Neutrophil (primary cell): ENCODE results near the gene CLIC1.

Experiments used
- H3K27ac ChIP-seq: fragments of 200-600 bp; sonication (generic); 2 replicates; pipeline ENCODE4 v1.5.1; 2016; ENCODE audit warnings: mild to moderate bottlenecking, moderate library complexity
- H3K27me3 ChIP-seq: fragments of 200-600 bp; sonication (generic); 2 replicates; pipeline ENCODE4 v1.6.0; 2016; ENCODE audit warnings: mild to moderate bottlenecking
- H3K36me3 ChIP-seq: fragments of 200-600 bp; sonication (generic); 2 replicates; pipeline ENCODE4 v1.5.1; 2017
- H3K4me1 ChIP-seq, 2 experiments: fragments of 200-600 bp in 1 of 2; sonication (generic) in 1 of 2; 1 replicate in 1 of 2; 2 replicates in 1 of 2; pipeline versions ENCODE4 v1.5.1 to v1.6.1; 2013 to 2016; ENCODE audit warnings: low read depth in 1 of 2, low read length in 1 of 2, mild to moderate bottlenecking in 1 of 2, moderate library complexity in 1 of 2; ENCODE audit not compliant: control insufficient read depth in 1 of 2, insufficient read depth in 1 of 2
- H3K4me3 ChIP-seq, 2 experiments: fragments of 200-600 bp in 1 of 2; sonication (generic) in 1 of 2; 1 replicate in 1 of 2; 2 replicates in 1 of 2; pipeline ENCODE4 v1.5.1; 2013 to 2016; ENCODE audit warnings: low read depth in 1 of 2, low read length in 1 of 2, mild to moderate bottlenecking in 1 of 2, moderate library complexity in 1 of 2
- H3K9me3 ChIP-seq: fragments of 200-600 bp; sonication (generic); 2 replicates; pipeline ENCODE4 v1.5.1; 2016
- TF ChIP-seq, protein P1 (sequence below): fragments of 200-600 bp; sonication (generic); IDR thresholded peaks from 2 replicates; pipeline ENCODE4 v1.5.1; 2016; ENCODE audit warnings: antibody characterized with exemption

CLIC1 gene

DNA sequence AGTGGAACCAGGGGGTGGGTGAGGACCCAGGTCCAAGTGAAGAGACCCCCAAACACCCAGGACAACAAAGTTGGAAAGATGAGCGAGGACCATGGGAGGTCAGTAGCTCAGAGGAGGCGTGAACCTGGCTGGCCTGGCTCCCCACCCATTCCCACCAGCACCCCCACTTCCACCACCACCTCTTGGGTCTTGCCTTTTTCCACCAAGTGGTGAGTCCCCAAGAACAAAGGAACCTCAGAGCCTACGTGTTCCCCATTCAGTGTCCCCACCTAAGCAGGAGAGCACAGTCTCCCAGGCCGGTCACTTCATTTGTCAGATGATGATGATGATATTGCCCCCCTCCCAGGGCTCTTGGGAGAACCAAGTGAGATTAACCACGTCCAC lies 41.3 kb upstream of the CLIC1 start:
- Histone ChIP-seq H3K27ac (peak overlapping the region; percentile 59), H3K36me3 (peaks cover 23% of the 10 kb centered on the region), H3K4me3 (no peak overlapping the region)

DNA sequence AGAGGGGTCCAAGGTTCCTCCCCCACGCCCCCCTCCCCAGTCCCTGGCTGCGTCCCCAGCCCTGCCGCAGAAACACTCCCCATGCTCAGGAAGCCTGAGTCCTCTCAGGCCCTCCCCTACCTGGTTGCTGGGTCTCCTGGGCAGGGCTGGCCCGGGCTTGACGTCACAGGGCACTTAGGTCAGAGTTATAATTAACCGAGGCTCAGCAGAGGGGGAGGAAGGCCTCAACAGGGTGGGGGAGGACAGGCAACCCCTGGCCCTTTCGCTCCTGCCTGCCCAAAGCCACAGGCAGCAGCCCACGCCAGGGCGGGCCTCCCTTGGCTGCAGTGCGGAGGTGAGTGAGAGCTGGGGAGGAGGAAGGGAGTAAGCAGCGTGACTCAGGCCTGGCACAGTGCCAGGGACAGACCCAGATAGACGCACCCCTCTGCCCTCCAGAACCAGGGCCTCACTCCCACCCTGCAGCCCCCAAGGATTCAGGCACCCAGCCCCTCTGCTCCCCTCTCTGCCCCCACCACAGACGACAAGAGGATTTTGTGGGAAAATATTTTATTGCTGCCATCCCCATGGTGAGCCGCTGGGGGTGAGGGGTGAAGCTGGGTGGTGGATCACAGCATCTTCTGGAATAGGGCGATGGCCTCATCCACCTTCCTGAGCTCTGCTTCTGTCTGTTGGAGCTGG lies 40.8 kb upstream of the CLIC1 start, which contains the start of gene VWA7:
Gene VWA7, minus strand, starts transcription at position 340 of the 678 bp plus-strand sequence. CDS start 549 bp downstream, outside the sequence.
- Histone ChIP-seq H3K4me3 (peak within 1 kb of the TSS in 1 of 2 experiments; percentile 52), H3K36me3 (peaks cover 19% of the 10 kb centered on the region), H3K27ac (peak within 1 kb of the TSS; percentile 59), H3K27me3 (peaks cover 5% of the 10 kb centered on the region), H3K4me1 (peaks cover 4 to 11% of the 10 kb centered on the region in 2 experiments), H3K9me3 (no peaks in the 10 kb centered on the region)
- TF ChIP-seq, protein P1, sequence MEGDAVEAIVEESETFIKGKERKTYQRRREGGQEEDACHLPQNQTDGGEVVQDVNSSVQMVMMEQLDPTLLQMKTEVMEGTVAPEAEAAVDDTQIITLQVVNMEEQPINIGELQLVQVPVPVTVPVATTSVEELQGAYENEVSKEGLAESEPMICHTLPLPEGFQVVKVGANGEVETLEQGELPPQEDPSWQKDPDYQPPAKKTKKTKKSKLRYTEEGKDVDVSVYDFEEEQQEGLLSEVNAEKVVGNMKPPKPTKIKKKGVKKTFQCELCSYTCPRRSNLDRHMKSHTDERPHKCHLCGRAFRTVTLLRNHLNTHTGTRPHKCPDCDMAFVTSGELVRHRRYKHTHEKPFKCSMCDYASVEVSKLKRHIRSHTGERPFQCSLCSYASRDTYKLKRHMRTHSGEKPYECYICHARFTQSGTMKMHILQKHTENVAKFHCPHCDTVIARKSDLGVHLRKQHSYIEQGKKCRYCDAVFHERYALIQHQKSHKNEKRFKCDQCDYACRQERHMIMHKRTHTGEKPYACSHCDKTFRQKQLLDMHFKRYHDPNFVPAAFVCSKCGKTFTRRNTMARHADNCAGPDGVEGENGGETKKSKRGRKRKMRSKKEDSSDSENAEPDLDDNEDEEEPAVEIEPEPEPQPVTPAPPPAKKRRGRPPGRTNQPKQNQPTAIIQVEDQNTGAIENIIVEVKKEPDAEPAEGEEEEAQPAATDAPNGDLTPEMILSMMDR, result no peak

More for the DNA sequence above, 41.3 kb upstream of the CLIC1 start:
- H3K27me3 ChIP-seq, result peaks cover 5% of the 10 kb centered on the region
- TF ChIP-seq, protein P1, result no peak
- H3K9me3 ChIP-seq, result no peaks in the 10 kb centered on the region
- peaks cover 4 to 11% of the 10 kb centered on the region in 2 experiments for H3K4me1 ChIP-seq

DNA sequence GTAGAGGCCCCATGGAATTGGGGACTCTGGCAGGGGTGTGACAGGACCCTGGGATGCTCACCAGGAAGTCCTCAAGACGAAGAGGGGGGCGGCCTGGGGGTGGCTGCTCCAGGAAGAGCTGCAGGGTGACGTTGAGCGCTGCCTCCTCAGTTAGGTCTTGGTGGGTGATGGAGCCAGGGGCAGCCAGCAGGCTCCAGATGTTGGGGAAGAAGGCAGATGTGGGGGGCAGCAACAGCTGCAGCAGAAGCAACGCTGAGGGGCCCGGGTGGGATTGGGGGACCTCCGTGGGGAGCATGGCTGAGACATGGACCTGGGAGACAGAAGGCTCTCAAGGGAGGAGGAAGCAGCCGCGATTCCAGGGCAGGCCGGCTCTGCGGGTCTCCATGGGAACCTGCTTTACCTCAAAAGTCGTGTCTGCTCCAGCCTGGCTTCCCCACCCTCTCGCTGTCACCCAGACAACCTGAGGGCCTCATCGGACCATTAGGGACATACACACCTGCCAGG lies 40.2 kb upstream of the CLIC1 start:
- Histone ChIP-seq H3K4me1 (peaks cover 4 to 11% of the 10 kb centered on the region in 2 experiments), H3K27ac (peak overlapping the region; percentile 59), H3K4me3 (peak overlapping the region in 1 of 2 experiments; percentile 52), H3K27me3 (peaks cover 5% of the 10 kb centered on the region), H3K9me3 (no peaks in the 10 kb centered on the region), H3K36me3 (peaks cover 19% of the 10 kb centered on the region)
- TF ChIP-seq, protein P1, result no peak

DNA sequence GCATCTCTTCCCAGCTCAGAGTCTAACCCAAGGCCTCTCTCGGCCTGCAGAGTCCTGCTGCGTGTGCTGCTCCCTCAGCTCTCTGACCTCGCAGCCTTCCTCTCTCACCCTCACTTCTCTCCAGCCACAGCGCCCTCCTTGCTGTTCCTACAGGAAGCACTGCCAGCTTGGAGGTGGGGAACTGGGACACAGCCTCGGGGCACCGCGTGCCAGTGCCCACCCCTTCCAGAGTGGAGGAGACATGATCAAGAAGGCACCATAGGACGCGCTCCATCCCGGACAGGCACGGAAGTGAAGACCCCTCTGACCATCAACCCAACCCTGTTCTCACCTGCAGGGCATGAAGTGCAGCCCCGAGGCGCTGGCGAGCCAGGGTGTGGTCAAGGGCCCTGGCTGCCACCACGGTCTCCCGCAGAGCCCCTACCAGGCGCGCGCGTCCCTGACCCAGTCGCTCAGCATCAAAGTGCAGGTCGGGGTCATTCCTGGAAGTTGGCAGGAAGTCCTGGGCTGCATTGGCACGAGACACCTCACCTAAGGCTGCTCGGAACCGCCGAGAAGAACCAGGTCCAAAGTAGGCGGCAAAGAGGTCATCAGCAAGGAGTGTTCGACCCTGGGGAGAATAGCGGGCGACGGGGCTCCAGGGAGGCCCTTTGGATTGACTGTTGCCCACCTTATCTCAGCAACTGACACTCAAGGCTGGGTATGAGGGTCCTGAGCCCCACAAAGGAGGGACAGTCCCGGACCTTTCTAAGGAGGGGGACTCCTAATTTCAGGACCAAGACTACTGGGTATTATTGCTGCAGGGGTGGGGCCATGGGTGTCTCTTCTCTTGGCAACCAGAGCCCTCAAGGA lies 39.5 kb upstream of the CLIC1 start:
- Histone ChIP-seq H3K27ac (no peak overlapping the region), H3K27me3 (peaks cover 5% of the 10 kb centered on the region), H3K36me3 (peaks cover 14% of the 10 kb centered on the region), H3K9me3 (no peaks in the 10 kb centered on the region), H3K4me3 (no peak overlapping the region), H3K4me1 (peaks cover 4 to 11% of the 10 kb centered on the region in 2 experiments)
- TF ChIP-seq, protein P1, result no peak

GRCh38 chr6:31775184-31775583 lies 38.9 kb upstream of the CLIC1 start:
- TF ChIP-seq, protein P1, result no peak
- no peaks in the 10 kb centered on the region for H3K9me3 ChIP-seq
- H3K27me3 ChIP-seq, result peaks cover 5% of the 10 kb centered on the region
- H3K4me1 ChIP-seq, result peaks cover 4 to 11% of the 10 kb centered on the region in 2 experiments
- H3K36me3 ChIP-seq, result peaks cover 11% of the 10 kb centered on the region
- H3K27ac ChIP-seq, result no peak overlapping the region
- no peak overlapping the region for H3K4me3 ChIP-seq
